K562 (cell line): ENCODE data around the gene HGS. TPM values are rescaled to one million over a fixed set of nuclear protein-coding genes. Genes with fewer than 3 reads are reported as not detected.

Experiments used
- ASH1L ChIP-seq: fragments of 450-650 bp; IDR thresholded peaks from 2 replicates; pipeline ENCODE4 v1.6.1; 2018; ENCODE audit warnings: borderline replicate concordance, mild to moderate bottlenecking, low read depth; ENCODE audit not compliant: partially characterized antibody
- CTCFL ChIP-seq: IDR thresholded peaks from 2 replicates; pipeline ENCODE4 v1.6.1; 2011; ENCODE audit warnings: borderline replicate concordance, low read depth, mild to moderate bottlenecking, moderate library complexity, low read length; ENCODE audit not compliant: insufficient read depth, poor library complexity, severe bottlenecking
- EZH2 ChIP-seq: IDR thresholded peaks from 2 replicates; pipeline ENCODE4 v1.6.1; 2012; ENCODE audit warnings: low read depth, mild to moderate bottlenecking, inconsistent platforms, low read length, borderline replicate concordance
- FOXA3 ChIP-seq, 2 experiments: fragments of 450-650 bp in 1 of 2; sonication (generic) in 1 of 2; formaldehyde crosslinking; IDR thresholded peaks in 1 of 2; conservative IDR thresholded peaks in 1 of 2; 2 replicates each; pipeline versions ENCODE4 v1.4.0 to v1.8.0; 2020 to 2022; ENCODE audit warnings: mild to moderate bottlenecking in 2 of 2, missing genetic modification reagents in 1 of 2
- GMEB1 ChIP-seq: fragments of 250-450 bp; sonication (Bioruptor Pico); IDR thresholded peaks from 2 replicates; pipeline ENCODE4 v1.4.0; 2020; ENCODE audit warnings: mild to moderate bottlenecking
- MEF2A ChIP-seq: IDR thresholded peaks from 2 replicates; pipeline ENCODE4 v1.6.1; 2011; ENCODE audit warnings: low read depth, mild to moderate bottlenecking, low read length, moderate library complexity; ENCODE audit not compliant: control insufficient read depth
- PCBP1 ChIP-seq: fragments of 200-400 bp; formaldehyde crosslinking; IDR thresholded peaks from 2 replicates; pipeline ENCODE4 v1.6.1; 2018; ENCODE audit warnings: mild to moderate bottlenecking, low read depth, low read length; ENCODE audit not compliant: poor library complexity, severe bottlenecking
- PHB ChIP-seq: fragments of 250-450 bp; sonication (Bioruptor Pico); IDR thresholded peaks from 2 replicates; pipeline ENCODE4 v1.5.0; 2021
- PRDM10 ChIP-seq: fragments of 450-650 bp; IDR thresholded peaks from 2 replicates; pipeline ENCODE4 v1.6.1; 2018; ENCODE audit not compliant: partially characterized antibody
- STAG1 ChIP-seq: sonication (generic); formaldehyde crosslinking; IDR thresholded peaks from 2 replicates; pipeline ENCODE4 v1.5.0; 2020; ENCODE audit warnings: missing genetic modification reagents, borderline replicate concordance
- ZNF431 ChIP-seq: sonication (generic); formaldehyde crosslinking; IDR thresholded peaks from 2 replicates; pipeline ENCODE4 v1.8.0; 2022; ENCODE audit warnings: mild to moderate bottlenecking, missing genetic modification reagents
- ZNF668 ChIP-seq: fragments of 250-450 bp; sonication (Bioruptor Pico); IDR thresholded peaks from 2 replicates; pipeline ENCODE4 v1.8.0; 2022; ENCODE audit warnings: mild to moderate bottlenecking, inconsistent platforms
- polyA plus RNA-seq, 8 experiments: library from polyadenylated mRNA; depleted of rRNA in 4 of 8; stranded (reverse) in 5 of 8; unstranded in 3 of 8; fragments of >200 nt; fragmentation: Nextera tagmentation in 2 of 8; fragmentation: Illumina TruSeq in 1 of 8; extraction: Ambion mirVana in 2 of 8; extraction: Trizol in 1 of 8; gene quantifications; 2 replicates each; pipeline versions ENCODE4 v1.2.1 to v1.2.3, GENCODE V29; 2011 to 2014; ENCODE audit warnings: inconsistent platforms in 1 of 8, missing spikeins in 1 of 8
- total RNA-seq, 7 experiments: library from RNA; depleted of rRNA in 6 of 7; stranded (reverse); fragments of >200 nt in 6 of 7; fragmentation: Illumina TruSeq in 2 of 7; extraction: Trizol in 2 of 7; gene quantifications; 2 replicates each; pipeline versions ENCODE4 v1.2.1 to v1.2.3, GENCODE V29; 2011 to 2021; ENCODE audit warnings: low replicate concordance in 1 of 7
- TF ChIP-seq, protein P1 (sequence below): fragments of 450-650 bp; IDR thresholded peaks from 2 replicates; pipeline ENCODE4 v1.6.1; 2017; ENCODE audit warnings: antibody characterized with exemption
- TF ChIP-seq, protein P2 (sequence below): fragments of 250-450 bp; sonication (Bioruptor Pico); IDR thresholded peaks from 2 replicates; pipeline ENCODE4 v1.5.0; 2022; ENCODE audit warnings: mild to moderate bottlenecking

The HGS gene
- total and polyA plus RNA-seq, 9 of the 15 experiments (the other 6 are each of a cell fraction or from before 2014, with no cell fraction given) = 3.9 to 176 (median 77.1) TPM

DNA sequence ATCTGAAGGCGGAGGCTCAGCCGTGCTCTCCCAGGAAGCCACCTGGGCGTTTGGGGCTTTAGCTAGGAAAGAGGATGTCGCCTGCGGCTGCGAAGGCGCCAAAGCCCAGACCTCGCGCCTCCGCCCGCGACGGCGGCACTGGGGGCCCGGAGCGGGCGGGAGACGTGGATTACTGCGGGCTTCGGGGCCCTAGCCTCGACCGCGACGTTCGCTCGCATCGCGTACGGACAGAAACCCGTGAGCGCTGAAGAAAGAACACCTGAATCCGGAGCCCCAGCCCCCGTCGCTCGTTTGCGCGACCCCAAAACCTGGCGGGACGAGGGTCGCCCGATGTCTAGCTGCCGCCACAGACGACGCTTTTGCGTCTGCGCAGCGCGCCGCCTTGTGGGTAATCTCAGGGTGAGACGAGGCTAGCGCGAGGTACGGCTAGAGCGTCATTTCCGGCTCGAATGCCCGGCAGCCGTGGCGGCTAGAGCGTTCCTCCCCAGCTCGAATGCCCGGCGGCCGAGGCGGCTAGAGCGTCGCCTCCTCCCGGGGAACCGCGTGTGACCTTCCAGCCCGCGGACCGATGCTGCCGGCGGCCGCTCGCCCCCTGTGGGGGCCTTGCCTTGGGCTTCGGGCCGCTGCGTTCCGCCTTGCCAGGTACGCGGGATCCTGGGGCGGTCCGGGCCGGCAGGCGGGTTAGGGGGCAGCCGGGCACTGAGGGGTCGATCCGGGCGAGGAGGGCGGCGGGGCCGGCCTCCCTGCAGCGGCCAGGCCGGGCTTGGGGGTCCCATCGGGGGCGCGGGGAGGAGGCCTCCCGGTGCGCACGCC is 19.3 kb downstream of the HGS start, which contains the start of gene MRPL12 (continued):
- TF ChIP-seq, protein P1, sequence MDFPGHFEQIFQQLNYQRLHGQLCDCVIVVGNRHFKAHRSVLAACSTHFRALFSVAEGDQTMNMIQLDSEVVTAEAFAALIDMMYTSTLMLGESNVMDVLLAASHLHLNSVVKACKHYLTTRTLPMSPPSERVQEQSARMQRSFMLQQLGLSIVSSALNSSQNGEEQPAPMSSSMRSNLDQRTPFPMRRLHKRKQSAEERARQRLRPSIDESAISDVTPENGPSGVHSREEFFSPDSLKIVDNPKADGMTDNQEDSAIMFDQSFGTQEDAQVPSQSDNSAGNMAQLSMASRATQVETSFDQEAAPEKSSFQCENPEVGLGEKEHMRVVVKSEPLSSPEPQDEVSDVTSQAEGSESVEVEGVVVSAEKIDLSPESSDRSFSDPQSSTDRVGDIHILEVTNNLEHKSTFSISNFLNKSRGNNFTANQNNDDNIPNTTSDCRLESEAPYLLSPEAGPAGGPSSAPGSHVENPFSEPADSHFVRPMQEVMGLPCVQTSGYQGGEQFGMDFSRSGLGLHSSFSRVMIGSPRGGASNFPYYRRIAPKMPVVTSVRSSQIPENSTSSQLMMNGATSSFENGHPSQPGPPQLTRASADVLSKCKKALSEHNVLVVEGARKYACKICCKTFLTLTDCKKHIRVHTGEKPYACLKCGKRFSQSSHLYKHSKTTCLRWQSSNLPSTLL = no peak
- 0 out of 2 replicates have a peak, but pooled peaks have one; percentile 15 for TF ChIP-seq PHB
- TF ChIP-seq FOXA3 (CRISPR knock-in tag; conservative IDR thresholded peaks at IDR 0.05 in 1 of 2, IDR thresholded peaks at IDR 0.05 in 1 of 2) = no peak
- no peak for TF ChIP-seq PRDM10
- TF ChIP-seq, protein P2, sequence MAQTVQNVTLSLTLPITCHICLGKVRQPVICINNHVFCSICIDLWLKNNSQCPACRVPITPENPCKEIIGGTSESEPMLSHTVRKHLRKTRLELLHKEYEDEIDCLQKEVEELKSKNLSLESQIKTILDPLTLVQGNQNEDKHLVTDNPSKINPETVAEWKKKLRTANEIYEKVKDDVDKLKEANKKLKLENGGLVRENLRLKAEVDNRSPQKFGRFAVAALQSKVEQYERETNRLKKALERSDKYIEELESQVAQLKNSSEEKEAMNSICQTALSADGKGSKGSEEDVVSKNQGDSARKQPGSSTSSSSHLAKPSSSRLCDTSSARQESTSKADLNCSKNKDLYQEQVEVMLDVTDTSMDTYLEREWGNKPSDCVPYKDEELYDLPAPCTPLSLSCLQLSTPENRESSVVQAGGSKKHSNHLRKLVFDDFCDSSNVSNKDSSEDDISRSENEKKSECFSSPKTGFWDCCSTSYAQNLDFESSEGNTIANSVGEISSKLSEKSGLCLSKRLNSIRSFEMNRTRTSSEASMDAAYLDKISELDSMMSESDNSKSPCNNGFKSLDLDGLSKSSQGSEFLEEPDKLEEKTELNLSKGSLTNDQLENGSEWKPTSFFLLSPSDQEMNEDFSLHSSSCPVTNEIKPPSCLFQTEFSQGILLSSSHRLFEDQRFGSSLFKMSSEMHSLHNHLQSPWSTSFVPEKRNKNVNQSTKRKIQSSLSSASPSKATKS (CRISPR knock-in tag) = no peak
- TF ChIP-seq ASH1L = no peak
- TF ChIP-seq EZH2 = no peak
- TF ChIP-seq MEF2A = no peak
- TF ChIP-seq STAG1 (CRISPR knock-in tag) = no peak
- TF ChIP-seq ZNF431 (CRISPR knock-in tag) = no peak
- TF ChIP-seq PCBP1 = peak; percentile 73
- TF ChIP-seq ZNF668 = no peak
- peak; percentile 77 for TF ChIP-seq GMEB1 (CRISPR knock-in tag)
- TF ChIP-seq CTCFL = peak; percentile 40
